ENCODE results near the gene PRKAR1A.

DNA sequence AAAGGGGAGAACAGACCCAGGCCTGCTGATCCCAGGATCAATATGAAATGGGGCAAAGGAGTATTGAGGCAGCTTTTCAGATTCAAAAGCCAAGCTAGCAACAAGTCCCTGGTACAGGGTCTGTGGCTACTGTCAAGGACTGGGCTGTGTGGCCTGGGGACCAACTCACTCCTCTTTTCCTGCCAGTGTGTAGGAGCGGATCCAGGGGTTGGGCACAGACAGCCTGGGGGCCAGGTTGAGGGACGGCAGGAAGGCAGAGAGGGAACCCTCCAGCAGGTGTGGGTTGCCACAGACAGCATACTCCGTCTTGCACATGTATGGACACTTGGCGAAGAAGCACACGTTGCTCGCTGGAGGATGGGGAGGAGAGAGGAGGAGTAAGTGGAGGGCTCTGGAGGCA, 29.6 kb downstream of the PRKAR1A start:
- TF ChIP-seq HNF4A (conservative IDR thresholded peaks at IDR 0.05) = no peak
- TF ChIP-seq, protein P1, sequence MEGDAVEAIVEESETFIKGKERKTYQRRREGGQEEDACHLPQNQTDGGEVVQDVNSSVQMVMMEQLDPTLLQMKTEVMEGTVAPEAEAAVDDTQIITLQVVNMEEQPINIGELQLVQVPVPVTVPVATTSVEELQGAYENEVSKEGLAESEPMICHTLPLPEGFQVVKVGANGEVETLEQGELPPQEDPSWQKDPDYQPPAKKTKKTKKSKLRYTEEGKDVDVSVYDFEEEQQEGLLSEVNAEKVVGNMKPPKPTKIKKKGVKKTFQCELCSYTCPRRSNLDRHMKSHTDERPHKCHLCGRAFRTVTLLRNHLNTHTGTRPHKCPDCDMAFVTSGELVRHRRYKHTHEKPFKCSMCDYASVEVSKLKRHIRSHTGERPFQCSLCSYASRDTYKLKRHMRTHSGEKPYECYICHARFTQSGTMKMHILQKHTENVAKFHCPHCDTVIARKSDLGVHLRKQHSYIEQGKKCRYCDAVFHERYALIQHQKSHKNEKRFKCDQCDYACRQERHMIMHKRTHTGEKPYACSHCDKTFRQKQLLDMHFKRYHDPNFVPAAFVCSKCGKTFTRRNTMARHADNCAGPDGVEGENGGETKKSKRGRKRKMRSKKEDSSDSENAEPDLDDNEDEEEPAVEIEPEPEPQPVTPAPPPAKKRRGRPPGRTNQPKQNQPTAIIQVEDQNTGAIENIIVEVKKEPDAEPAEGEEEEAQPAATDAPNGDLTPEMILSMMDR (IDR thresholded peaks at IDR 0.05; ENCODE audit: low read depth, low read length, missing input control) = no peak
- TF ChIP-seq YY1 (IDR thresholded peaks at IDR 0.05) = no peak
- no peak for TF ChIP-seq GABPA (IDR thresholded peaks at IDR 0.05 in 1 of 2, conservative IDR thresholded peaks at IDR 0.05 in 1 of 2)
- TF ChIP-seq, protein P2, sequence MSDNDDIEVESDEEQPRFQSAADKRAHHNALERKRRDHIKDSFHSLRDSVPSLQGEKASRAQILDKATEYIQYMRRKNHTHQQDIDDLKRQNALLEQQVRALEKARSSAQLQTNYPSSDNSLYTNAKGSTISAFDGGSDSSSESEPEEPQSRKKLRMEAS (IDR thresholded peaks at IDR 0.05) = no peak
- TF ChIP-seq, protein P3, sequence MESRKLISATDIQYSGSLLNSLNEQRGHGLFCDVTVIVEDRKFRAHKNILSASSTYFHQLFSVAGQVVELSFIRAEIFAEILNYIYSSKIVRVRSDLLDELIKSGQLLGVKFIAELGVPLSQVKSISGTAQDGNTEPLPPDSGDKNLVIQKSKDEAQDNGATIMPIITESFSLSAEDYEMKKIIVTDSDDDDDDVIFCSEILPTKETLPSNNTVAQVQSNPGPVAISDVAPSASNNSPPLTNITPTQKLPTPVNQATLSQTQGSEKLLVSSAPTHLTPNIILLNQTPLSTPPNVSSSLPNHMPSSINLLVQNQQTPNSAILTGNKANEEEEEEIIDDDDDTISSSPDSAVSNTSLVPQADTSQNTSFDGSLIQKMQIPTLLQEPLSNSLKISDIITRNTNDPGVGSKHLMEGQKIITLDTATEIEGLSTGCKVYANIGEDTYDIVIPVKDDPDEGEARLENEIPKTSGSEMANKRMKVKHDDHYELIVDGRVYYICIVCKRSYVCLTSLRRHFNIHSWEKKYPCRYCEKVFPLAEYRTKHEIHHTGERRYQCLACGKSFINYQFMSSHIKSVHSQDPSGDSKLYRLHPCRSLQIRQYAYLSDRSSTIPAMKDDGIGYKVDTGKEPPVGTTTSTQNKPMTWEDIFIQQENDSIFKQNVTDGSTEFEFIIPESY (IDR thresholded peaks at IDR 0.05) = no peak
- TF ChIP-seq EGR1 (IDR thresholded peaks at IDR 0.05; ENCODE audit: low read depth in 2 of 2) = no peak
- no peak for TF ChIP-seq RAD21 (IDR thresholded peaks at IDR 0.05)
- no peak for TF ChIP-seq TAF1 (conservative IDR thresholded peaks at IDR 0.05)
- TF ChIP-seq FOXA2 (IDR thresholded peaks at IDR 0.05) = no peak
- TF ChIP-seq, protein P4, sequence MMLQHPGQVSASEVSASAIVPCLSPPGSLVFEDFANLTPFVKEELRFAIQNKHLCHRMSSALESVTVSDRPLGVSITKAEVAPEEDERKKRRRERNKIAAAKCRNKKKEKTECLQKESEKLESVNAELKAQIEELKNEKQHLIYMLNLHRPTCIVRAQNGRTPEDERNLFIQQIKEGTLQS (IDR thresholded peaks at IDR 0.05) = no peak
